Tibial artery (tissue), 4 donors: ENCODE measurements around the gene CAB39.

Source experiments
- DNase-seq, 2 donors: peaks; one replicate each; pipeline ENCODE4 v3.0.0-alpha.2; 2019
- H3K27ac ChIP-seq, 2 donors: fragments of 200-600 bp; sonication (generic) in 1 of 2; 1 replicate in 1 of 2; 2 replicates in 1 of 2; pipeline ENCODE4 v1.5.1; 2018 to 2019; ENCODE audit warnings: mild to moderate bottlenecking in 1 of 2
- H3K27me3 ChIP-seq, 2 donors: fragments of 200-600 bp; sonication (generic) in 1 of 2; one replicate each; pipeline versions ENCODE4 v1.5.1 to v1.6.0; 2016 to 2019
- H3K36me3 ChIP-seq, 3 donors: fragments of 200-600 bp; sonication (generic) in 2 of 3; one replicate each; pipeline ENCODE4 v1.5.1; 2016 to 2019; ENCODE audit warnings: mild to moderate bottlenecking in 2 of 3
- H3K4me1 ChIP-seq, 4 donors: fragments of 200-600 bp; sonication (generic) in 2 of 4; 1 replicate in 3 of 4; 2 replicates in 1 of 4; pipeline ENCODE4 v1.5.1; 2016 to 2019
- H3K4me3 ChIP-seq, 2 donors: fragments of 200-600 bp; sonication (generic) in 1 of 2; 1 replicate in 1 of 2; 2 replicates in 1 of 2; pipeline ENCODE4 v1.5.1; 2018 to 2019; ENCODE audit warnings: mild to moderate bottlenecking in 2 of 2
- H3K9me3 ChIP-seq, 3 donors: fragments of 200-600 bp; sonication (generic) in 1 of 3; one replicate each; pipeline ENCODE4 v1.5.1; 2016 to 2019
- intact Hi-C: fragments of 100-400 bp; cut with DNase I; formaldehyde crosslinking; loops from one replicate; pipeline ENCODE4 v1.15.0; 2023; ENCODE audit warnings: low total_unique reads
- TF ChIP-seq, protein P1 (sequence below), 2 experiments: fragments of 200-600 bp in 1 of 2; fragments of 450-650 bp in 1 of 2; IDR thresholded peaks; one replicate each; pipeline ENCODE4 v1.5.1; 2017 to 2019; ENCODE audit warnings: antibody characterized with exemption in 2 of 2, mild to moderate bottlenecking in 1 of 2, moderate library complexity in 1 of 2

The CAB39 gene

GRCh38 chr2:230735884-230736283, 23.2 kb downstream of the CAB39 start:
- no peak overlapping the region for H3K4me3 ChIP-seq
- H3K9me3 ChIP-seq = no peaks in the 10 kb centered on the region
- no peak for DNase-seq
- intact Hi-C loops = no loop called here
- TF ChIP-seq, protein P1, sequence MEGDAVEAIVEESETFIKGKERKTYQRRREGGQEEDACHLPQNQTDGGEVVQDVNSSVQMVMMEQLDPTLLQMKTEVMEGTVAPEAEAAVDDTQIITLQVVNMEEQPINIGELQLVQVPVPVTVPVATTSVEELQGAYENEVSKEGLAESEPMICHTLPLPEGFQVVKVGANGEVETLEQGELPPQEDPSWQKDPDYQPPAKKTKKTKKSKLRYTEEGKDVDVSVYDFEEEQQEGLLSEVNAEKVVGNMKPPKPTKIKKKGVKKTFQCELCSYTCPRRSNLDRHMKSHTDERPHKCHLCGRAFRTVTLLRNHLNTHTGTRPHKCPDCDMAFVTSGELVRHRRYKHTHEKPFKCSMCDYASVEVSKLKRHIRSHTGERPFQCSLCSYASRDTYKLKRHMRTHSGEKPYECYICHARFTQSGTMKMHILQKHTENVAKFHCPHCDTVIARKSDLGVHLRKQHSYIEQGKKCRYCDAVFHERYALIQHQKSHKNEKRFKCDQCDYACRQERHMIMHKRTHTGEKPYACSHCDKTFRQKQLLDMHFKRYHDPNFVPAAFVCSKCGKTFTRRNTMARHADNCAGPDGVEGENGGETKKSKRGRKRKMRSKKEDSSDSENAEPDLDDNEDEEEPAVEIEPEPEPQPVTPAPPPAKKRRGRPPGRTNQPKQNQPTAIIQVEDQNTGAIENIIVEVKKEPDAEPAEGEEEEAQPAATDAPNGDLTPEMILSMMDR (IDR thresholded peaks at IDR 0.05) = no peak
- no peaks in the 10 kb centered on the region for H3K27me3 ChIP-seq
- H3K27ac ChIP-seq = peak overlapping the region in 1 of 2 donors; percentile 59
- H3K4me1 ChIP-seq = peaks cover 0 to 84% (median 36%) of the 10 kb centered on the region in 4 donors
- no peaks in the 10 kb centered on the region for H3K36me3 ChIP-seq

- TF ChIP-seq, protein P1 (IDR thresholded peaks at IDR 0.05) = no peak
- H3K36me3 ChIP-seq = no peaks in the 10 kb centered on the region
- no peak overlapping the region for H3K4me3 ChIP-seq
- H3K9me3 ChIP-seq = no peaks in the 10 kb centered on the region
- peaks cover 0 to 72% (median 33%) of the 10 kb centered on the region in 4 donors for H3K4me1 ChIP-seq
- H3K27ac ChIP-seq = peak overlapping the region in 1 of 2 donors; percentile 59
- H3K27me3 ChIP-seq = no peaks in the 10 kb centered on the region
- no peak for DNase-seq
- intact Hi-C loops = no loop called here
Measured at GRCh38 chr2:230737300-230737699, 24.7 kb downstream of the CAB39 start.

DNA sequence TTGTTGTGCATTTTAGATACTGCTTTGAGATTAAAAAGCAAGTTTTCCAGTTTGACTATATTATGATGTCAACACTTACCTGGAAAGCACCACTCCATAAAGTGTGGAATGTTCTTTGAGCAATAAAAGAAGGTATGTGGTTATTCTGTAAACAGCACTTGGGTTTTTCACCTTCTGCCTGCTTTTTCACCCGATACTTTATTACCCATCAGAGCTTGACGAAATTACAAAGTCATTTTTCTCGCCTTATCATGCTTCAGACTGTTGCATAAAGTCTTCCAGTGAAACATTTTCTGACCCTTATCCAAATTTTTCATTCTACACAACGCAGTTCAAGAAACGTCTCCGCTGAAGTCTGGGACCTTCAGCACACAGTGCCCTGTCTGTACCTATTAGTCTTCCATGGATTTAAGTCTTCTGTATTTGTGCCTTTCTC, 25.2 kb downstream of the CAB39 start:
- TF ChIP-seq, protein P1 (IDR thresholded peaks at IDR 0.05) = no peak
- H3K36me3 ChIP-seq = no peaks in the 10 kb centered on the region
- H3K27ac ChIP-seq = peak overlapping the region; percentile 23 to 59
- no peak for DNase-seq
- no peaks in the 10 kb centered on the region for H3K9me3 ChIP-seq
- H3K4me3 ChIP-seq = no peak overlapping the region
- H3K27me3 ChIP-seq = no peaks in the 10 kb centered on the region
- peaks cover 0 to 68% (median 31%) of the 10 kb centered on the region in 4 donors for H3K4me1 ChIP-seq
- intact Hi-C loops = no loop called here

DNA sequence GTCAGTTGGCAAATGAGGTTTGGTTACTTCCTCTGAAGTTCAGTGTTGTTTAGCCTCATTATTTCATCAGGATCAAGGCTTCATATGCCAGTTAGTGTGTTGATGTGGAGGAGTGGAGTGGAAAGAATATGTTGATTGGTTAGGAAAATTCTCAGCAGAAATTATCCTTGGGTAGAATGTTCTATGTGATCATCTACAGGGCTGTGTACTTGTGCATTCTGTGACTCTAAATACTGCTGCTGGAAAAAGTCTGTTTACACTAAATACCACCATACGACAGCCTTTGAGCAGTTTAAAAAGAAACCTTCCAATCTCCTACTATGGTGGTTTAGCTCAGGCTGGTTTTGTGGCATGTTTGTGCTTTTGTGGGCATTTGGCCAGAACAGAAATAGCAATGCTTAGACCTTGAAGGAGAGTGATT, 25.8 kb downstream of the CAB39 start:
- H3K9me3 ChIP-seq = no peaks in the 10 kb centered on the region
- no peaks in the 10 kb centered on the region for H3K36me3 ChIP-seq
- intact Hi-C loops = no loop called here
- H3K27ac ChIP-seq = peak overlapping the region; percentile 23 to 59
- H3K27me3 ChIP-seq = no peaks in the 10 kb centered on the region
- H3K4me1 ChIP-seq = peaks cover 0 to 62% (median 26%) of the 10 kb centered on the region in 4 donors
- no peak overlapping the region for H3K4me3 ChIP-seq
- no peak for DNase-seq
- TF ChIP-seq, protein P1 (IDR thresholded peaks at IDR 0.05) = no peak

GRCh38 chr2:230738924-230739323, 26.3 kb downstream of the CAB39 start:
- Histone ChIP-seq H3K36me3 (peaks cover 0 to under 1% (median 0%) of the 10 kb centered on the region in 3 donors), H3K27ac (peak overlapping the region; percentile 23 to 59), H3K4me3 (no peak overlapping the region), H3K27me3 (no peaks in the 10 kb centered on the region), H3K4me1 (peaks cover 0 to 57% (median 24%) of the 10 kb centered on the region in 4 donors), H3K9me3 (no peaks in the 10 kb centered on the region)
- DNase-seq = no peak
- intact Hi-C loops = no loop called here
- TF ChIP-seq, protein P1 (IDR thresholded peaks at IDR 0.05) = no peak

- no peaks in the 10 kb centered on the region for H3K9me3 ChIP-seq
- H3K27me3 ChIP-seq = no peaks in the 10 kb centered on the region
- peaks cover 0 to 9% (median 0%) of the 10 kb centered on the region in 3 donors for H3K36me3 ChIP-seq
- intact Hi-C loops = no loop called here
- H3K27ac ChIP-seq = peak overlapping the region in 1 of 2 donors; percentile 59
- no peak for DNase-seq
- TF ChIP-seq, protein P1 (IDR thresholded peaks at IDR 0.05) = no peak
- H3K4me1 ChIP-seq = peaks cover 0 to 53% (median 21%) of the 10 kb centered on the region in 4 donors
- no peak overlapping the region for H3K4me3 ChIP-seq
Measured at GRCh38 chr2:230739961-230740360, 27.3 kb downstream of the CAB39 start.
